Progenitor cell of endocrine pancreas (in vitro differentiated cells): ENCODE data around the gene FRAT1. TPM values are rescaled to one million over a fixed set of nuclear protein-coding genes. Genes with fewer than 3 reads are reported as not detected.
"Not testable (repeated sequence)": the region's sequence is repeated elsewhere in the genome, so short reads cannot be mapped to it uniquely, and the experiment has no call there.

ENCODE experiments used
- DNase-seq: peaks from one replicate; pipeline ENCODE4 v3.0.0; 2021; ENCODE audit warnings: low spot score; ENCODE audit not compliant: unreplicated experiment
- H3K27ac Mint-ChIP-seq: 2 replicates; pipeline ENCODE4 v1.8.0; 2021; ENCODE audit warnings: mild to moderate bottlenecking, moderate library complexity, mixed read lengths
- H3K27me3 Mint-ChIP-seq: 2 replicates; pipeline ENCODE4 v1.8.0; 2021; ENCODE audit warnings: mixed read lengths
- H3K36me3 Mint-ChIP-seq: 2 replicates; pipeline ENCODE4 v1.8.0; 2022; ENCODE audit warnings: mixed read lengths; ENCODE audit not compliant: insufficient read depth
- H3K4me1 Mint-ChIP-seq: 2 replicates; pipeline ENCODE4 v1.8.0; 2021; ENCODE audit warnings: low read depth, mixed read lengths
- H3K4me3 Mint-ChIP-seq: 2 replicates; pipeline ENCODE4 v1.8.0; 2021; ENCODE audit warnings: low read depth, mild to moderate bottlenecking, moderate library complexity, mixed read lengths
- H3K9me3 Mint-ChIP-seq: 2 replicates; pipeline ENCODE4 v1.8.0; 2021; ENCODE audit warnings: low read depth, mixed read lengths
- CTCF ChIP-seq: fragments of 200-600 bp; sonication (generic); IDR thresholded peaks from one replicate; pipeline ENCODE4 v1.5.0; 2021; ENCODE audit warnings: antibody characterized with exemption, mild to moderate bottlenecking; ENCODE audit not compliant: unreplicated experiment
- total RNA-seq: library from RNA; stranded (reverse); gene quantifications from 2 replicates; pipeline ENCODE4 v1.2.1, GENCODE V29; 2021

FRAT1 gene
- total RNA-seq, 1 donor from 2014 or later = 15.7 TPM

- Mint-ChIP-seq H3K27me3 (no peaks in the 10 kb centered on the region), H3K27ac (no peak overlapping the region)
- no peak for DNase-seq
Observed at GRCh38 chr10:97278491-97278989, 40.5 kb upstream of the FRAT1 start.

DNA sequence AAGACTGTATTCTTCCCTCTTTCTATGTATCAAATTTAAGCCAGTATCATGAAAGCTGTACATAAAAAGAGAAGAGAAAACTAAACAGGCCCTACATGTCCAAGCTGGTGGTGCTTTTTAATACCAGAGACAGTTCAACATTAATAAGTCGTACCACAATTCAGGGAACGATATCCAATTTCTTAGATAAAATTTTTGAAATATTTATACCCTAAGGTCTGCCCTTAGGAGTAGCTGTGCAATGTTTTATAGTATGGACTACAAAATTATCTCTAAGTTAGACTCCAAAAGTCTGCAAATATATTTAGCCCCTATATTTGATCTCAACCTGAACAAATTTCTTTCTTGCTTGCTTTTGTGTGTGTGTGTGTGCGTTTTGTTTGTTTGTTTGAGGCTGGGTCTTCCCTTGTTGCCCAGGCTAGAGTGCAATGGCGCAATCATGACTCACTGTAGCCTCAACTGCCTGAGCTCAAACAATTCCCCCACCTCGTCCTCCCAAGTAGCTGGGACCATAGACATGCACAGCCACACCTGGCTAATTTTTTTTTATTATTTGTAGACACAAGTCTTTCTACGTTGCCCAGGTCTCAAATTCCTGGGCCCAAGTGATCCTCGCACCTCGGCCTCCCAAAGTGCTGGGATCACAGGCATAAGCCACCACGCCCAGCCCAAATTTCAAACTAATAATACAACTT lies 39.8 kb upstream of the FRAT1 start:
- Mint-ChIP-seq H3K4me3 (no peak overlapping the region), H3K27ac (peak overlapping the region; percentile 84), H3K4me1 (peaks cover 9% of the 10 kb centered on the region), H3K9me3 (no peaks in the 10 kb centered on the region), H3K36me3 (no peaks in the 10 kb centered on the region), H3K27me3 (no peaks in the 10 kb centered on the region)
- TF ChIP-seq CTCF = no peak
- no peak for DNase-seq

More at GRCh38 chr10:97278491-97278989, 40.5 kb upstream of the FRAT1 start:
- Mint-ChIP-seq H3K4me1 (peaks cover 9% of the 10 kb centered on the region), H3K4me3 (no peak overlapping the region), H3K9me3 (no peaks in the 10 kb centered on the region), H3K36me3 (no peaks in the 10 kb centered on the region)
- peak; percentile 75 for TF ChIP-seq CTCF

DNA sequence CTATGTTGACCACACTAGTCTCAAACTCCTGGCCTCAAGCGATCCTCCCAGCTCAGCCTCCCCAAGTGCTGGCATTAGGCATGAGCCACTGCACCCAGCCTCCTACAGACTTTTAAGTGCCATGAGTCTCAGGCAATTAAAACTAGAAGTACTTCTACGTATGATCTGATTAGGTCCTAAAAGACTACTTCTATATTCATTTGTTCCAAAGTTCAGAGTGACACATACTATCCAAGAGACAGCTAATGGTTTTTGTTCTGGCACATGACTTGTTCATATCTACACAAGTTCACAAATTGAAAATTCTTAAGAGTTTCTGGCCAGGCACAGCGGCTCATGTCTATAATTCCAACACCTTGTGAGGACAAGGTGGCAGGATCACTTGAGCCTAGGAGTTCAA lies 38.3 kb upstream of the FRAT1 start:
- Mint-ChIP-seq H3K27me3 (no peaks in the 10 kb centered on the region), H3K4me1 (peaks cover 9% of the 10 kb centered on the region), H3K27ac (no peak overlapping the region), H3K9me3 (no peaks in the 10 kb centered on the region), H3K36me3 (no peaks in the 10 kb centered on the region), H3K4me3 (no peak overlapping the region)
- no peak for DNase-seq
- TF ChIP-seq CTCF = no peak

DNA sequence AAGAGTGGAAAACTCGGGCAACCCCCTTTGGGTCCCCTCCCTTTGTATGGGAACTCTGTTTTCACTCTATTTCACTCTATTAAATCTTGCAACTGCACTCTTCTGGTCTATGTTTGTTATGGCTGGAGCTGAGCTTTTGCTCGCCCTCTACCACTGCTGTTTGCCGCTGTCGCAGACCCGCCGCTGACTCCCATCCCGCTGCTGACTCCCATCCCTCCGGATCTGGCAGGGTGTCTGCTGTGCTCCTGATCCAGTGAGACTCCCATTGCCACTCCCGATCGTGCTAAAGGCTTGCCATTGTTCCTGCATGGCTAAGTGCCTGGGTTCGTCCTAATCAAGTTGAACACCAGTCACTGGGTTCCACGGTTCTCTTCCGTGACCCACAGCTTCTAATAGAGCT lies 29.0 kb upstream of the FRAT1 start:
- not testable (repeated sequence) for H3K36me3 Mint-ChIP-seq, H3K9me3 Mint-ChIP-seq, H3K4me3 Mint-ChIP-seq, H3K27ac Mint-ChIP-seq, H3K27me3 Mint-ChIP-seq, DNase-seq
- H3K4me1 Mint-ChIP-seq = peaks cover 22% of the 10 kb centered on the region

GRCh38 chr10:97290576-97291356 lies 28.3 kb upstream of the FRAT1 start:
- Mint-ChIP-seq H3K4me1 (peaks cover 22% of the 10 kb centered on the region), H3K27ac (peak overlapping the region; percentile 88), H3K4me3 (peak overlapping the region; percentile 60)
- not testable (repeated sequence) for H3K36me3 Mint-ChIP-seq, DNase-seq, H3K9me3 Mint-ChIP-seq, H3K27me3 Mint-ChIP-seq

DNA sequence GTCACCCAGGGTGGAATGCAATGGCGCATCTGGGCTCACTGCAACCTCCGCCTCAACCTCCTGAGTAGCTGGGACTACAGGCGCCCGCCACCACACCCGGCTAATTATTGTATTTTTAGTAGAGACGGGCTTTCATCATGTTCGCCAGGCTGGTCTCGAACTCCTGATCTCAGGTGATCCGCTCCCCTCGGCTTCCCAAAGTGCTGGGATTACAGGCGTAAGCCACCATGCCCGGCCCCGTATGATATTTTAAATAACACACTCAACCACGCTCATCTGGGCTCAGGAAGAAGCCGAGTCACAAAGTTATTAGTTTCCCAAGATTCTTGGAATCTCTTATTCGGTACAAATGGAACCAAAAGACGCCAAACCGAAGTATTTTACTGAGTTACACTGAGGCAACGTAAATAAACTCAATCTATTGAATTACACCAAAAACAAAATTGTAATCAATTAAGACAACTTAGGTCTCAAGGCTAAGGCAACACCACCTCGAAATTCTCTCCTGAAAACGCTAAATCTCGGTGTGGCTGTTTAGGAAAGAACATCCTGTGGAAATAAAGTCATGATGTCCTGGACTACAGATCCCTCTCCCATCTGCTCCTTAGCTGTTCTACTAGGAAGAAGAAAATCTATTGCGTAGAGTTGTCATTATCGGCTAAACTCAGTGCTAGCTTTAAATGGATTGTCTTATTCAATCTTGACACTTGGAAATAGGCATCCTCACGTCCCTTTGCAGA lies 27.5 kb upstream of the FRAT1 start:
- TF ChIP-seq CTCF = no peak
- Mint-ChIP-seq H3K27ac (peak overlapping the region; percentile 93), H3K4me3 (peak overlapping the region; percentile 92), H3K9me3 (no peaks in the 10 kb centered on the region), H3K27me3 (no peaks in the 10 kb centered on the region), H3K4me1 (peaks cover 22% of the 10 kb centered on the region), H3K36me3 (peaks cover 4% of the 10 kb centered on the region)
- DNase-seq = no peak
